T-helper 1 cell (primary cell): Measurements from ENCODE around the gene DNASE1L2.

Experiments
- DNase-seq, 5 donors: peaks; one replicate each; pipeline ENCODE4 v3.0.0-alpha.2; 2012 to 2020

DNASE1L2 gene

DNA sequence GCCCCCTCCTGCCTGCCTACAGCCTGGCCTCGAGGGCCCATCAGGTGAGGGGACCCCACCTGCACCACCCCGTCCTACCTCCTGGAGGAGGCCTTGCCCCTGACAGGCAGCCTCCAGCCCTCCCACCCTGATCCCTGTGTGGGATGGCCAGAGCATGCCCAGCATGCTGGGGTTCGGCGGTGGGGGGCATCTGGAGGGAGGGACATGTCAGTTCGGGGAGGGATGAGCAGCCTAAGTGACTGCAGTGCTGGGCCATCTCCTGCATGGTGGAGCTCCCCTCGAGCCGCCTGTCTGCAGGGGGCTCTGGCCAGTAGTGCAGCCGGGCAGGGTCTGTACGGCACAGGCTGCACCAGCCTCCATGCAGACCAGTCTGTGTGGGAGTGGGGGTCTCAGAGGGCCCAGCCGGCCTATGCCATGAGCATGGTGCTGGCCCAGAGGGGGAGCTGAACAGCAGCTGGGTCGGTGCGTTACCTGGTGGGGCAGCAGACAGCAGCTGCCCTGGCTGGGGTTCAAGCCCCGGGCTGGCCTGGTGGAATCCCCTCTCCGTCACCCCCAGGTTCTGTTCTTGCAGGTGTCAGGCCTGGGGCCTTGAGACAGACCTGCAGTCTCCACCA lies 35.7 kb downstream of the DNASE1L2 start:
- no peak for DNase-seq

DNA sequence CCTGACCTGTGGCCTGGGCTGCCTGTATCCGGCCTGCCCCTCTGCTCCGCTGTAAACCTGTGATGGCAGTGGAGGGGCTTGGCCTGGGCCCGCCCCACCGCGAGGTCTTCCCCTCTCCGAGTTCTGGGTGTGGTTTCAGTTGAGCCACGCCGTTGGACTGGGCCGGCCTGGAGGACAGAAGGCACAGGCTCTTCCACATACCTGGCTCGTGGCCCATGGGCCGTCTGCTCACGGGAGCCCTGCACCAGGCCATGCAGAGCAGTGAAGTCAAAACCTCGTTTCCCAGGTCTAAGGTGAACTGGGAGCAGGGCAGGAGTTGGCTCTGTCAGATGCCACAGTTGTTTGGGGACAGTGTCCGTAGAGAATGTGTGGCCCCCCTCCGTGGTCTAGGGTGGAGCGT lies 37.2 kb downstream of the DNASE1L2 start:
- no peak for DNase-seq

DNA sequence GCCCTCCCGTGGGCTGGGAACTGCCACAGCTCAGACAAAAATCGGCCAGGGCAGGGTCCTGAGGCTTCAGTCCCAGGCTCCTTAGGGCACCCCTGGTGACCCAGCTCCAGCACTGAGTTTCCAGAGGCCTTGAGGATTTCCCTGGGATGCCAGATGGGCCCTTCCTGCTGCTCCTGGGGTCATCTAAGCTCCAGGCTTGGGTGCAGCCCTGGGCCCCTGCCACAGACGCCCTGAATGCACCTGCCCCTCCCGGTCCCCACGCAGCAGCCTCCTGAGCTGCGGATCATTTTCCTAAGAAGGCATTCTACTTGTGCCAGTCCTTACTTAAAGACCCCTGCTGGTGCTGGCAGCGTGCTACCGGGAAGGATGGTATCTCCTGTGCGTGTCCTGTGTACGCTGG lies 37.7 kb downstream of the DNASE1L2 start:
- DNase-seq, result no peak

DNA sequence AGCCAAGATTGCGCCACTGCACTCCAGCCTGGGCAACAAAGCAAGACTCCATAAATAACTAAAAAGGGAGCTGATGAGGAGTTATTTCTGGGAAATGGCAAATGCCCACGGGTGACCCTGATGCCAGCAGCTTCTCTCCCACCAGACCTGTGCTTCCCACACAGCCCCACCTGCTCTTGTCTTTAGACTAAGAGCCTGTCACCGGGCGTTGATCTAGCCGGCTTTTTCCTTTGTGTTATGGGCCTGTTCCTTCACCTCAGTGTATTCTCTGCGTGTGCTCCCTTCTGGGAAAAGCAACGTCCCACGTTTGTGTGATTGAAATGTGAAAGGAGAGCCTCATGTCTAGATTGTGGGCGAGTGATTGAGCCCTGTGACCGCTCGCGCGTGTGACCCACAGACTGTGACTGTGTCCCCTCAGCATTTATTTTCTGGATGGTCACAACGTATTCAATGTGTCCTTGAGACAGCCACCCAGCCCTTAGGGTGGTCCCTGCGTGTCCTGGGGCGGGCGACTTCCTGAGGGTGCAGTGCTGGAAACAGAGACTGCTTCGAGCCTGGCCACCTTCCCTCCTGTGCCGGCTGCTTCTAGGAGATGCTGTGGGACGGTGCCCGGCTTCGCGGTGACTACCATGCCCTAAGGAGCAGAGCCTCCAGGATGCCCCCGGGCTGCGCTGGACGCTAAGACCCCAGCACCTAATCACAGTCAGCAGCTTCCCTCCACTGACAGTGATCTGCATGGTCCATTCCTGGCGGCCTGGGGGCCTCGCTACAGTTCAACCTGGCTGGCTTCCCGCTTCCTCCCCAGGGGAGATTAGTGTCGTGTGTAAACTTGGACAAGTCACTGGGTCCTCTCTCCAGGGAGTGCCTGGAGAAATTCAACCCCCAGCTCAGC lies 39.5 kb downstream of the DNASE1L2 start:
- no peak for DNase-seq

DNA sequence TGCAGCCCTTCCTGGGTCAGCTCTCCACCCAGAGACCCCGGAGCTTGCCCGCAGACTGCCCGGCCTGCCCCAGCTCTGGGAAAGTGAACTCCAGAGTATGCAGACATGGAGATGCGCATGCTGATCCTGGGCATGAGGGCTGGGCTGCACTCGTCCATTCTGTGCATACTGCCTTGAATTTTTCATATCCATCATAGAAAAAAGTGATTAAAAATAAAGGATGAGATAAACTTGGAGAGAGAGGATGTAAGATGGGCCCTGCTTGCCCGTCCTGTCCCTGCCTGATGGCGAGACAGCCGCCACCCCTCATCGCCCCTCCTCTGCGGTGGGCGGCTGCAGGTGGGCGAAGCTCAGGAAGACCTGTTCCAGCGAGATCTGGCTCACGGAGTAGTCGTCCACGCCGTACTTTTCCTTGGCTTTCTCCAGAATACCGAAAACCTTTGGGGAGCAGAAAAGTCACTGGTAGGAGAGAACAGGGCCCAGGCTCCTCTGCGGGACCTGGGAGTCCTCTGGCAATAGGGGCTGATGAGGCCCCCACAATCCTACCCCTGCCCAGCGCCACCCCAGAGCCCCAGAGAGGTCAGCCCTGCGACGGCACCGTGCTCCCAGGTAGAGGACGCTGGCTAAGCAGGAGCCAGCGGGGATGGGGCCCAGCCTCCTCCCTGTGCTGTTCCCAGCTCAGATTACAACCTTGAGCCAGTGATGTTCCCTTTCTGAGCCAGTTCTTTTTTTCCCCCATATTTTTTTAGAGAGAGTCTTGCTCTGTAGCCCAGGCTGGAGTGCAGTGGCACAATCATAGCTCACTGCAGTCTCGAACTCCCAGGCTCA lies 40.3 kb downstream of the DNASE1L2 start:
- DNase-seq, result no peak

DNA sequence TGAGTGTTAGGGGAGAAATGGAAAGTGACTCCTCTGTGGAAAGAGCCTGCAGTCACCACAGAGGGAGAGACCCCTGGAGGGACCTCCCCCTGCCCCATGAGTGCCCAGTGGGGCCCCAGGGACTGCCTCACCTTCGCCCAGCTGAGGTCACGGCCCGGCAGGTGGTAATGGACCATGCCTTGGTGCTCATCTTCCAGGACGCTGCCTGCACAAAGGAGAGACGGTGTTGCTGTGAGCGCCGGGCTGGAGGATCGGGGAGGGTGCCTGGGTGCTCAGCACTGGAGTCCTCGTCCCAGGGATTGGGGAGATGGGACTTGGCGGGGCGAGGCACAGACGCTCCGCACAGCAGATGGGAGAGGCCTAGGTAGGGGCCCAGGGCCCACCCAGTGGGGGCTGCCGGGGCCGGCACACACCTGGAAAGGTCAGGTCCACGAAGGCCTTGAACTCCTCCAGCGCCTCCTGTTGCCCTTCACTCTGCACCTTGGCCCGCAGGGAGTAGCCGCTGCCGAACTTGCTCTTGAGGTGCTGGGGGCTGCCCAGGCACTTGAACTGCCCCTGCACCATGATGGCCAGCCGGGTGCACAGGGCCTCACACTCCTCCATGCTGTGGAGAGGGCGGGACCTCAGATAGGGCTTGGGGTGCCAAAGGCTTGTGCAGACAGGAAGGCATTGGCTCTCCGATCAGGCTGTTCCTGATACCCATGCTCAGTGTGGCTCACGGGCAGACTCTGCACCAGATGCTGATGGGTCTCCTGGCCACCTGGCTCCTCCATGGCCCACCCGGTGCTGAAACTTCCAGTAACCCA lies 41.4 kb downstream of the DNASE1L2 start:
- no peak for DNase-seq

DNA sequence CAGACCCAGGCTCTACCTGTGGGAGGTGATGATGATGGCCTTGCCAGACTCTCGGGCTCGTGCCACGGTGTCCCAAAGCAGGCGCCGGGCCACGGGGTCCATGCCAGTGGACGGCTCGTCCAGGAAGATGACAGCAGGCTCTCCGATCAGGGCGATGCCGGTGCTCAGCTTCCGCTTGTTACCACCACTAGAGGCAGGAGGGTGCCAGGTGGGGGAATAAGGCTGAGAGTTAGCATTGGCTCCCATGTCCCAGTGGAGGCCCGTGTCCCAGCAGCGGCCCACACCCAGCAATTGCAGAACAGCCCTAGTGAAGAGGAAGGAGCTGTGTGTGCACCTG lies 42.0 kb downstream of the DNASE1L2 start:
- DNase-seq, result no peak

DNA sequence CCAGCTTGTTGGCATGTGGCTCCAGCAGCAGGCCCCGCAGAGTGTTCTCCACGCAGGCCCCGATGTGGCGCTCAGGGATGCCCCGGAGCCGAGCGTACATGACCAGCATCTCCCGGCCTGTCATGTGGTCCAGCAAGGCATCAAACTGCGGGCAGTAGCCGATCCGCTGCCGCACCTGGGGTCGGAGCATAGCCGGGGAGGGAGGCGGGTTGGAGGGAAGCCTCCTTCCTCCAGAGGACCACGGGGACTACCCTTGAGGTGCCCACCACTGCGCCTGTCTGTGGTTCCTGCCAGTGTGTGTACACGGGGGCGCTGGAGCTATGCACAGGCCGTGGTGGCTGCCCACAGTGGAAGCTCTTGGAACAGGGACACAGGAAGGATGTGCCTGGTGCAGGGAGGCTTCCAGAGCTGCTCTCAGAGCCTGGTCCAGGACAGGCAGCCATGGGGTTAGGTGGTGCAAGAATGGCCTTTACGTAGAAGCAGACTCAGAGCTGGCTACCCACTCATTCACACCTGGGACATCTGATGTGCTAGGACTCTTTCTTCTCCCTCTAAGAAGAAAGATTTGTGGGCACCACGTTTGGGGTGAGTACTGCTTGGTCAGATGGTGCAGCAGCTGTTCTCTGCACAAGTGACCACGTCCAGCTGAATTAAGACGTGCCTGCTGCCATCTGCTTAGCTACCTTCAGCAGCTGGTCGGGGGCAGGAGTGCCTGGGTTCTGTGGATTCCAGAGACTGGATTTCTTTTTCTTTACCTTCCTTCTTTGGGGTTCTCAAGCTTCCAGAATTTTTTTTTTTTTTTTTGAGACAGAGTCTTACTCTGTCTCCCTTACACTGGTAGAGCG lies 42.9 kb downstream of the DNASE1L2 start:
- no peak for DNase-seq

DNA sequence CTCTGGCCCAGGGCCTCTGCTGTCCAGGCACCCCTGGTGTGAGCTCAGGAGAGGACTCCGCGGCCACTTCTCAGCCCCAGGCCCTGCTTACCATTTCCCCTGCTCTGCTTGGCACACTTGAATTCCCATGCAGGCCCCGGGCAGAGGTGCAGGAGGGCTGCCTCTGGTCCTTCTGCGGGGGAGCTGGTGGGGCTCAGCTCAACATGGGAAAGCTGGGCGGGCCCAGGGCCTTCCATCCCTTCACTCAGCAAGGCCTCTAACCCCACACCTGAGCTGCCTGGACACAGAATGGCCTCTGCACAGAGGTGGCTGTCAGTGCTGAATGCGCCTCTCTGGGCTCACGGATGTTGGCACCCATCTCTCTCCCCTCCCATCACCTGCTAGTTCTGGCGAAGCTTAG lies 44.2 kb downstream of the DNASE1L2 start:
- no peak for DNase-seq

DNA sequence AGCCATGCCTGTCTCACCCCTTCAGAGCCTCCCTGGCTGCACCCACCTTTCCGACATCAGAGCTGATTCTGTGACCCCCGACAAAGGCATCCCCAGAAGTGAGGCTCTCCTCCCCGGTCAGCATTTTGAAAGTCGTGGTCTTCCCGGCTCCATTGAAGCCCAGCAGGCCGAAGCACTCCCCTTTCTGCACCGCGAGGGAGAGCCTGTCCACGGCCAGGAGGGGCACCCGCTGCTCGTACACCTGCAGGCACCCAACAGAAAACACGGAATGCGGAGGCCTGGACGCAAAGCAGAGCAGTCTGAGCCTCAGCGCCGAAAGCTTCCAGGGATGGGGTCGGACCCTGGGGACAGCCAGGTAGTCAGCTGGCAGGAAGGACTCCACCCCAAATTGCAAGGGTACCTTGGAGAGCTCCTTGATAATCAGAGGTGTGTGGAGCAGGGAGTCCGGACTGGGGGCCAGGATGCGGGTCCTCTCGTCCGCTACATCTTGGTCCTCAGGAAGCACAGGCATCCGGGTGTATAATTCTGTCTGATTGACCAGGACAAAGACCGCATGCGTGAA lies 44.8 kb downstream of the DNASE1L2 start:
- DNase-seq, result no peak

DNA sequence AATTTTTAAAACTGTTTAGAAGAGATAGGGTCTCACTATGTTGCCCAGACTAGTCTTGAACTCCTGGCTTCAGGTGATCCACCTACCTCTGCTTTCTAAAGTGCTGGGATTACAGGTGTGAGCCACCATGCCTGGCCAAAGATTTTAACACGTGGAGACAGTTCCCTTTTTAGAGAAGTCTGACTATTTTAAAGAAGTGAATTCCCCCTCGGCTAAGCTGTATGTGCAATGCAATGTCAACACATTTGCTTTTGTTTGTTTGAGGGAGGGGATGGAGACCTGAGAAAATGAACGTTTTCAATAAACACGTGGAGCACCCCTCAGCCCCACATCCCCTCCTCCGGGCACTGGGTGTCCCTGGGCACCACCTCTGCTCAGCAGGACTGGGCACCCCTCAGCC lies 46.0 kb downstream of the DNASE1L2 start:
- no peak for DNase-seq

DNA sequence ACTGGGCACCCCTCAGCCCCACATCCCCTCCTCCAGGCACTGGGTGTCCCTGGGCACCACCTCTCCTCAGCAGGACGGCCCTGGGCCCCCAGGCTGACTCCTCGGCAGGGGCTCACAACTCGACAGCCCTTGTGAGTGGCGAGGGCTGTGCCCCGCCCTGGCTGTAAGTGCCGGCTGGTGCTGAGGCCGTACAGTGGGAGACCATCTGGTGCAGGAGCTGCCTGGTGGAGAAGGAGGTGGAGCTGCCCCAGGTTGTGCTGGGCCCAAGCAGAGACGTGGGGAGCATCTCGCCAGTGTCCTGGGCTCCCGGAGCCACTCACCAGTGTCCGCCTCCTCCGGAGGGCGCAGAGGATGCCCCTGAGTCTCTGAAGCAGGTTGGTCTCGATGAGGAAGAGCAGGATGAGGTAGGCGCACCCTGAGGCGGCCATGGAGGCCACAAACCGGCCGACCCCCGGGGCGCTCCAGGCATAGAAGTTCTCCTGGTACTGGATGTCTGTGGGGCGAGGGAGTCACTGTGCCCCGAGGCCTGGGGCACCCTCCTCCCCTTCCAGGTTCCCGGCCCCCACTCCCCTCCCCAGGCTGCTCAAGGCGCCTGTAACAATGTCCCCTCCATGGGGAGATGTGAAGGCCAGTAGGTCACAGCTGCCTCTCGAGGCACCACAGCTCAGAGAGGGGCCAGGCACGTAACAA lies 46.8 kb downstream of the DNASE1L2 start:
- DNase-seq, result no peak

DNA sequence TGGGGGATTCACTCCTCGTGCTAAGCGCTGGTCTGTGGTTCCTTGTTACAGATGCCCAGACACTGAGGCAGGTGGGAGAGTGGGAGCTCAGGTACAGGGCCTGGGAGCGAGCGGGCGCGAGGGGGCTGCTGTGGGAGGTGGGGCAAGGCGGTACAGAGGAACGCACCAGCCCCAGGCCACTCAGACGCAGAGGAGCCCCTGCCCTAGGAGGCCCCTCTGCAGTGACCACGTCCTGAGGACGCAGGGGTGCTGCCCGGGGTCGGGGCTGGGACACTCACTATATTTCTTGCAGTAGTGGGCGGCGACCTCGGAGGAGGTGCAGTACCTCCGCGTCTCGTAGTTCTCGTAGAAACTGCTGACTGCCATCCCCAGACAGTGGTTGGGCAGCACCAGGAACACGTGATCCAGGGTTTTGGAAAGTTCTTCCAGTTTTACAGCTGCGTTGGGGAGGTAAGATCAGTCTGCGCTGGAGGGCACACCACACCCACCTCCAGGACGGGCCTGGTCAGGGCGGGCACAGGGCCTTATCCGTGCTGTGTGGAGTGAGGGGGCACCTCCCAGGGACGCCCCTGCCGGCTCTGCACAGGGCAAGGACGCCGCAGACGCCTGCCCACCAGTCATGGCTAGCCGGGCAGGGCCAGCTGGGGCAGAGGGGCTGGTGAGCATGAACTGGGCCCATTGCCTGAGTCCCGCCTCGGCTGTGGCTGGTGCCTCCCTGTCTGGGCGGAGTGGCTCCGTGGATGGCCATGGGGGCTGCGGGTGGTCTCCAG lies 47.9 kb downstream of the DNASE1L2 start:
- no peak for DNase-seq

DNA sequence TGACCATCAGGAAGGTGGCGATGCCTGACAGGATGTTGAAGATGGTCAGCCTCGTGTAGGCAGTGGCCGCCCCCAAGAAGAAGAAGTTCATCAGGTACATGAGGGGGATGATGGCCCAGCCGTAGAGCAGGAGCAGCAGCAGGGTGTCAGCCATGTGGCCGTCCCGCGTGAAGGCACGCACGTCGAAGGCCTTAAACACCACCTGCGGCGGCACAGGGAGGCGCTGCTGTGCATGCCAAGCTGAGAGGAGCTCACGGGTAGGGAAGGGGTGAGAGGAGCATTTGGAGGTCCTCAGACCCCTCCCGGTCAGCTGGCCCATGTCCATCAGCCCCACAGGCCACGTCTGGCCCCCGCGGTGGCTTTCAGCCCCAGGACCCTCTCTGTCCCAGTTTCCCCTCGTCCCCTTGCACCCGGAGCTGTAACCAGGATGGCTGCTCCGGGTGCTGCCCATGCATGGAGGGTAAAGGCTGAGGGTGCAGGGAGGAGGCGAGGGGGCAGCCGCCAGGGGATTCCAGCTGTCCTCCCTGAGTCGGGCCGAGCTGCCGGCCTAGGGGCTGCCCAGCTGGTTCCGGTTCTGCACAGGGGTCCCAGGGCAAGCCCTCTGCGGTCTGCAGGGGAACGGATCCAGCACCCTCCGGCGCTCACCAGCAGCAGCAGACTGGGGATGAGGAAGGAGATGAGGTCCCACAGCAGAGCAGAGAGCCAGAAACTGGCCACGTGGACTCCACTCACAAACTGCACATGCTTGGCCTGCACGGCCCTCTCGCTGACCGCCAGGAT lies 48.7 kb downstream of the DNASE1L2 start:
- DNase-seq, result no peak

DNA sequence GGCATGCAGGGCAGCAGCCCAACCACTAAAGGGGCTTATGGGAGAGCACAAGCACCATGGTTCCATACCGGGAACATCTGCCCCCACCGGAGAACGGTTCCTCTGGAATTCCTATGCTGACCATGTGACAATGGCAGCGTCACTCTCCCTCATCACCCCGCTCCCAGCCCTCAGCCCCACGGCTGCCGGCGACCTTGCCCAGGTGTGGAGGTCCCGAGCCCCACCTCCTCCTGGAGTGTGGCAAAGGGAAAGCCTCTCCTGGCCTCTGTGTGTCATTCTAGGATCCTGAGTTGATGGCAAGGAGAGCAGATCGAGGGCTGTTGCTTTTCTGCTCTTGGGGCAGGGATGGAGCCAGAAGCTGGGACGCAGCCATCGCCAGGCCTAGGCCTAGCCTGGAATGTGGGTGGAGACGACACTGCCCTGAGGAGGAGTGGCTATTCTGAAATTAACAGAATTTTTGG lies 49.5 kb downstream of the DNASE1L2 start:
- no peak for DNase-seq

DNA sequence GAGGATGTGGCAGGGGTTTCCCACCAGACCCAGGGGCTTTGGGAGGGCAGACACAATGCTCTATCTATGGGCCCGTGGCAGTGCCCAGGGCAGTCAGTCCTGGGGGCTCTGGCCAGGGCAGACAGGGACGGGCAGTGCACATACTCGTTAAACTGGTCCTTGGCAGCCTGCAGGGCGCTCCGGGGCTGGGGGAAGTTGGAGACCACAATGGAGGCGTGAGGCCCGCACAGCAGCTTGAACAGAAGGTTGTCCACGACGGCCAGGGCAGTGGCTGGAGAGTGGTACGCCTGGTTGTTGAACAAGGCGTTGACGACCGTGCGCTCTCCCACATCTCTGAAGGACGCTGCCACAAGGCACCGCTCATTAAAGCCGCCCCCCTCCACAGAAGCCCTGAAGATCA lies 50.3 kb downstream of the DNASE1L2 start:
- no peak for DNase-seq

DNA sequence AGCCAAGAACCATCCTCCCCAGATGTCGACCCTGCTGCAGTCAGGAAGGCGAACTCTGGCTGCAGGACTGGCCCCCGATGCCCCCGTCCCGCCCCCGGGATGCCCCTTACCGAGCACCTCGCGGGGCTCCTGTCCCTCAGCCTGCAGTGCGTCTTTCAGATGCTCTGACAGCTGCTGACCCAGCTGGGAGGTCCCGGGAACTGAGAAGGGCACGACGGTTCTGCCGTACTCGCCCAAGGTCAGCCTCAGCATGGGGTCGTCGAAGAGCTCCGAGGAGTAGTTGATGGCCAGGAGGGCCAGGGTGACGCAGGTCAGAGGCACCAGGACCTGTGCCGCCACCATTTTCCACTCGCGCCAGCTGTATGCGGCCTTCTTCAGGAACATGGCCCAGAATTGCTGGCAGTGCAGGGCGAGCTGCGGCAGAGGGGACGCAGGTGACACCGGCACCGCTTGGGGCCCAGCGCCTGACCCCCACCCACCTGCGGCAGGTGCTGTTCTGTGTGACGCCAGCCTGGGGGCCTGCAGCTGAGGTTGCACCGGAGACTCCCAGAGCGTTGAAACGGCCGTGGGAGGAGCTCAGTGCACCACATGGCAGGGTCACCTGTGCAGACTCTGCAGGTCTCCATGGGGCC lies 51.8 kb downstream of the DNASE1L2 start:
- DNase-seq, result no peak
